Activated effector memory CD4-positive, alpha-beta T cell treated with Interleukin-2 at 50 U/mL for 16 hours (primary cell): ENCODE results near the gene JAKMIP1.

Experiments
- DNase-seq: peaks from one replicate; pipeline ENCODE4 v3.0.0-alpha.2; 2020

JAKMIP1 gene

DNA sequence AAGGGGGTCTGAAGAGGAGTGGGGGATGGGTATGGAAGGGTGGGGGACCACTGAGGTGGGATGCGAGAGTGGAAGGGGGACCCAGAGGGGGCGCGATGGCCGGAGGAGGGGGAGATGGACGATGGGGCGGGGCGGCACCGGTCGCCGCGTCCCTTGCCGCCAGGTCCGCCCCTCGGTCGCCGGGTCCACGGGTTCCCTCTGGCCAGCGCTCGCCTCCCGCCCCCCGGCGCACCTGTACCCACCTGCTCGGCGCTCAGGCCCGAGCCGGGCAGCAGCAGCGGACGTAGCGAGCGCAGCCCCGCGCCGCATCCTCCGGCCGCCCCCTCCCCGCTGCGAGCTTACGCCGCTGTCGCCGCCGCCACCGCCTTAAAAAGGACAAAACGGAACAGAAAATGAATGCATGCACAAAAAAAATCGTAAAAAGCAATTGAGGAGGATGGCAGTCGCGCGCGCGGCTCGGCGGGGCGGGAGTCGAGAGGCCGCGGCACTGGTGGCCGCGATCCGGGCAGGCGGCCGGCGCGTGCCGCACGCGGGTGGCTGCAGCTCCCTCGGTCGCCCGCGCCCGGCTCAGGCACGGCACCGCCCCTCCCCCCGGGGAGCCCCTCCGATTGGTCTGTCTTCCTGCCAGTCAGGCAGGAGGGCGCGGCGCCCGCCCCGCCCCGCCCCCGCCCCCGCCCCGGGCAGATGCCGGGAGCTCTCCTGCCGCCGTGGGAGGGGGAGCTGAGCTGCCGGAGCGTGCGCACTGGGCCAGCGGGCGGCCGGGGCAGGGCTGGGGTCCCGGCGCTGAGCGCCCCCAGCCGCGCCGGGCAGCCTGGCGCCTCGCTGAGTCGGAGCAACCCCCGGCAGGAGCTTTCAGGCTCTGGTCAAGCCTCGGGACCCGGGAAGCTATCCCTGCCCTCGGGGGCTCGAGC lies at the start of gene JAKMIP1:
TSS of gene JAKMIP1 (minus strand) at position 539 of the 911 bp plus-strand sequence. CDS start 87,699 bp downstream, outside the sequence.
- peak; percentile 88 for DNase-seq

DNA sequence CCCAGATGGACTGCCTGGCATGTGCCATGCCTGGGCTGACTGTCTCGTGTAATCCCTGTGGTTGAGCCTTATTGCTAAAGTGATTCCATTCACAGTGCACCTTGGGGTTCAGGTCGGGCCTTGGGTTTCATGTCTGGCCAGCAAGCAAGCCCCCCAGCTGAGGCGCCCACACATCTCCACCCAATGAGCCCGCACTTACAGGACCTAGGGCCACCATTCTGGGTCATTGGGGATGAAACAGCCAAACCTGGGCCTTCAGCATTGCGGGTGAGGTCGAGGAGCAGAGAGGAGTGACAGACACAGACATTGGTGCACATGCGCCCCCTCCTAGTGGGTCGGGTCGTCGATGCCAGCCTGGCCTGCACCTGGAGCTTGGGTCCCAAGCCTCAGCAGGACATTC lies 48.0 kb upstream of the JAKMIP1 start:
- DNase-seq = no peak

DNA sequence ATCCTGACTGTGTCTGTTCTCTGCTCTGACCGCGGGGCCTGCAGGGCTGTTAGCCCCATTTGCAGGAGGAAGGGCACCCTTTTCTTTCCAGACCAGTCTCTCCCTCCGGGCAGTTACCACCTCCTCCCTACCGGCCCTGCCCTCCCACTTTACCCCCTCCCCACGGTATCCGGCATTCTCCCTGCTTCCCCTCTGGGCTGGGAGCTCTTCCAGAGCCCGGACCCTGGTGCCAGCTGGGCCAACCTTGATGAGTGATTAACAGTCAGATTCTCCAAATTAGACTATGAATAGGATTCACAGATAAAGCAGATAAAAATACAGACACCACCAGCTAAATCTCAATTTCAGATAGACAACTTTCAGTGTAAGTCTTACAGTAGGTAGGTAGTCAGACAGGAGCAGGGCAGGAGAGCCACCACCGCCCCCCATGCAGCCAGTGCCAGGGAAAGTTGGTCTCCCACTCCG lies 45.9 kb upstream of the JAKMIP1 start:
- no peak for DNase-seq

DNA sequence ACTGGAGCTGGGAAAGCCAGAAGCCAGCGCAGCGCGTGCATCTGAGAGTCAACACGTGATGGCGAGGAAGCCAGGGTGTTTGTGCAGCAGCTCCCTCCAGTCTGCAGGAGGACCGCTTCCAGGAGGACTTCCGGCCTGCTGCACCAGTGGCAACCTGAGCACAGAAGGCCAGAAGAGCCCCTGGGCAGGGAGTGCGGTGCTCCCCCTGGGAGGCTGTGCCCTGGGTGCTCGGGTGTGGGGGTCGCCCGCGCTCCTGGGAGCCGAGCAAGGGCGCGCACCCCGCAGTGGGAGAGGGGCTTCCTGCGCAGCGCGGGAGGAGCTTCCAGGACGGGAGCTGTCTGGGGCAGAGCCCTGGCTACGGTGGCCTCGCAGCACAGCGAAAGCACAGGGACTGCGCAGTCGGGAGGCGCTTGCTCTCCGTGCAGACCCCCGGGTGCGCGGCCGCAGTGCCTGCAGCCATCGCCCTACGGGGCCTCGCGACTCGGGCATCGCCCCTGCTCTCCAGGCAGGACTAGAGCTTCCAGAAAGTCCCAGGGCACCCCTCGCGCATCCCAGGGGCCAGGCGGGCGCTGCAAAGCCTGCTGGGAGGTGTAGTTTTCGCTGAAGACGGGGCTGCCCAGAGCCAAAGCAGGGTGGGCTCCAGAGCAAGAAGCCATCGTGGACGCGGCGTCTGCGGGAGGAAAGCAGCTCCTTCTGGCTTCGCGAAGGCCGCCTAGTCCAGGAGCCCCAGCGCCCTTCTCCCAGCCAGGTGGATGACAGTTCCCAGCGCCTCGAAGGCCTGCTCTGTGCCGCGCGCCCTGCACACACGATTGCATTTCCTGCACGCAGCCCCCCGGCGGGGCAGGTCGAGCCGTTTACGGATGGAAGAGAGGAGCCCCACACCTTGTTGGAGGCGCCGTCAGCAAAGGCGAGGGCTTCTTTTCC lies 45.2 kb upstream of the JAKMIP1 start:
- no peak for DNase-seq

DNA sequence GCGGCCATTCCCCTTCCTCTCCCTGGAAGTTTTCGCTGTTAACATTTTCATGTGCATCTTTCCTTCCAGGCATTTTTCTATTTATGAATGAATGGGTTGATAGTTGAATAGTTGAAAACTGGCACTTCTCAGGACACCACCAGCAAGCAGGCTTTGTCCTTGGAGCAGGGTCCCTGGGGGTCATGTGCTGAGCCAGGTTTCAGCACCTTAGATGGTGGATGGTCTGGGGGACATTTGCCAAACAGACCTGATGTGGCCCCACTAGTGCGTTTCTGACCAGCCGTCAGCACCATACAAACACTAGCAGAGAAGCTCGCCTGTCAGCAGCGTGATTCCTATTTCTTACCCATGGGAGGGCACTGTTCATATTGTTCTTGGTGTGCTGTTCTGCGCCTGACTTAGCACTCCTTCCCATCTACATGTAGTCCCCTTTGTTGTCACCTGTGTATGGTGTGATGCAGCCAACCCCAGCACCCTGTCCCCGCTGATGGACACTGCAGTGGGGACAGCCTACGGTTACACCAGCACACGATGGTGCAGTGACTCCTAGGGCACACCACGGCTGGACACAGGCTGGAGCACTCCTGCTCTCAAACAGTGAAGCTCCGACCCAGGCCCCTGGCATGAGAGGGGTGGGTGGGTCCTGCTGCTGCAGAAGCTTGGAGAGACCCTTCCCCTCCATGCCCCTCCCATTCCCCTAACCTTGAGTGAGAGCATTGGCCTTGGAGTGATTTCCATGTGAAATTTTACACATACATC lies 42.1 kb upstream of the JAKMIP1 start:
- DNase-seq = no peak

DNA sequence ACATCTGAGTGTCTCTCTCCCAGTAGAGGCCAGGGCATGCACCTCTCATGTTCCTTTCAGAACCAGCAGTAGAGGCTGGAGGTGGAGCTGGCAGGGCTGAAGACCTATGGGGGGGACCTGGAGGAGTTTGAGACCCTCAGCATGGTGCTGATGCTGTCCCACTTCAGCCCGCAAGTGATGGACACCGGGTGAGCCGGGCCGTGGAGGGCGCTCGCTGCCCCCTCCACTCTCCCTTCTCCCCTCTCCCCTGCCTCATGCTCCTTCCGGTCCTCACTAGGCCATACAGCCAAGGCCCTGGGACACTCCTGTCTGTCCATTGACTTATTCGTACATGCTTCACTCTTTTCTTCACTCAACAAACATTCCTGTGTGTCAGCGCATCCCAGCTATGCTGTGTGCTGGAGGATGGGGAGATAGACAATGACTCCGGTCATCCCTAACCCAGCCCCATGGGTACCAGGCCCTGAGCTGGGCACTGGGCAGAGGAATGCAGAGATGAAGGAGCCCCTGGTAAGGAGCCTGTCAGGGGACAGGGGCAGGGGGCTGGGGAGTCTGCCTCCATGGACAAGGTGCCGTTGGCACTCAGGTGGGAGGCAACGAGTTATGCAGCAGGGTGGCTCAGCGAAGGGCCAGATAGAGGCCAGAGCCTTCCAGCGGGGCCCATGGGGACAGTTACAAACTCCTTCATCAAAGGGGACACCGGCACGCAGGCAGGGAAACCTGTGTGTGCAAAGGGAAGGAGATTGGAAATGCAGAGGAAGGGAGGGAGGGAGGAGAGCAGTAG lies 40.9 kb upstream of the JAKMIP1 start:
- no peak for DNase-seq

DNA sequence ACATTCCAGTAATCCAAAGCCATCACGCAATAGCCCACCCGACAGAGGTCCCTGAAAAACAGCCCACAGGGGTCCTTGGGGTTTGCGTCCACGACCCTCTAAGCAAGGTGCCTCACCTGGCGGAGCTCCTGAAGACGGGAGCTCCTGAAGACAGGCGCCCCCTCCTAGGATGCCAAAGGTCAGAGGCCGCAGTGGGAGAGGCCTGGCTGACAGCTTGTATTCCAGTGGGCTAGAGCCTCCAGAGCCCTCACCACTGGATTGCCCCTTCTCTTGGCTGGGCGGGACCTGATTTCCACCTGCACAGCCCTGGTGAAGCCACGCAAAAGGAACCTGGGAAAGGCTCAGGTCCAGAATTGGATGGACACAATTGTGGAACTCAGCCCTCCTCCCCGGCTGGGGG lies 39.6 kb upstream of the JAKMIP1 start:
- no peak for DNase-seq

DNA sequence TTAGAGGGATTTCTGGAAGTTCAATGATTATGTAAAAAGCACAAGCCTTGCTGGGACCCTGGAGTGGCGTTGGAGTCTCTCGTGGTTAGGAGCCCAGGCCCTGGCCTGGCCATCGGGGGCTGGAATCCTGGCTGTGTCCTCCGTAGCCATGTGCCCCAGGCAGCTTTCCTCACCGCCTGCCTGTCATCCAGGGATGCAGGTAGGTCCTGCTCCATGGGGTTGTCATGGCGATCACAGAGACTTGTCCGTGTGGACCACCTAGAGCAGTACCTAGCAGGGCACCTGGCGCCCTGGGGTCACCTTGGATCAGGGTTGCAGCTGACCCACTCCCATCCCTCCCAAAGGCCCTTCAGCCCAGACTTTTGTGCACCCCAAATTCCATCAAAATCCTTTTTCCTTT lies 39.1 kb upstream of the JAKMIP1 start:
- DNase-seq = no peak

DNA sequence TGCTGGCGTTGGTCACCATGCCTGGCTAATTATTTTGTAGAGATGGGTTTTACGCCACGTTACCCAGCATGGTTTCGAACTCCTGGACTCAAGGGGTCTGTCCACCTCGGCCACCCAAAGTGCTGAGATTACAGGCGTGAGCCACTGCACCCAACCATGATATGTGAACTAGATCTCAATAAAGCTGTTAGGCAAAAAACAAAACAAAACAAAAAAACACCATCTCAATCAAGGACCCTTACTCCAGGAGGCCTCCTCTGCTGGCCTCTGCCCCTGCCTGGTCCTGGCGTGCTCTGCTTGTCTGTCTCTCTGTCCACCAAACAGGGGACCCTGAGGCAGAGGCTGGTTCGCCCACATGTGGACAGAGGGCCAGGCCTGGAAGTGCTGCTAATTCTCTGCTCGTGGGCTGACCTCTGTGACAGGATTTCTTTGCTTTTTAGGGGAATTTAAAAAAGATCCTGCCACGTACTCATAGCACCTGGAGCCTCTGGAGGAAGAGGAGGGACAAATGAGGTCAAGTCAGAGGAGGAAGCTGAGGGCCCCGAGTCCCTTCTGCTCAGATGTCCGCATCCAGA lies 36.6 kb upstream of the JAKMIP1 start:
- DNase-seq = no peak

DNA sequence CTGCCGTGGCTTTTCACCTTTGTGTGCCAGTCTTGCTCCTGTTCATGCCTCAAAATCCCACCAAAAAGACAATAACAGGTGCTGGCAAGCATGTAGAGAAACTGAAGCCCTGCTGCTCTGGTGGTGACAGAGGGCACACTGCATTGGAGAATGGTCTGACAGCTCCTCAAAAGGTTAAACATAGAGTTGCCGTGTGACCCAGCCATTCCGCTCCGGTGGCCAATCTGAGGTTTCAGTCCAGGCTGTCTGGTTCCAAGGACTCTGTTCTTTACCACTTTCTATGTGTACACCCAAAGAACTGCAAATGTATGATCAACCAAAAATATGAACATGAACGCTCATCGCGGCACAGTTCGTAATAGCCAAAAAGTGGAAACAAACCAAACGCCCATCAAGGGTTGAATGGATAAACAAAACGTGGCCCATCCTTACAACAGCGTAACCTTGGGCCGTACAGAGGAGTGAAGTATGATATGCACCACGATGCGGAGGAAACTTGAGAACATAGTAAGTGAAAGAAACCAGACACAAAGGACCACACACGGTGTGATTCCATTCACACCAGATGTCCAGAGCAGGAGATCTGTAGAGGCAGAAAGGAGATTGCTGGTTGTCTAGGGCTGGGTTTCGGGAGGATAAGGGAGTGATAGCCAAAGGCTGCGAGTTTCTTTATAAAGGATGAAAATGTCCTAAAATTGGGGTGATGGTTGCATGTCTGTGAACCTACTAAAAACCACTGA lies 35.7 kb upstream of the JAKMIP1 start:
- no peak for DNase-seq

DNA sequence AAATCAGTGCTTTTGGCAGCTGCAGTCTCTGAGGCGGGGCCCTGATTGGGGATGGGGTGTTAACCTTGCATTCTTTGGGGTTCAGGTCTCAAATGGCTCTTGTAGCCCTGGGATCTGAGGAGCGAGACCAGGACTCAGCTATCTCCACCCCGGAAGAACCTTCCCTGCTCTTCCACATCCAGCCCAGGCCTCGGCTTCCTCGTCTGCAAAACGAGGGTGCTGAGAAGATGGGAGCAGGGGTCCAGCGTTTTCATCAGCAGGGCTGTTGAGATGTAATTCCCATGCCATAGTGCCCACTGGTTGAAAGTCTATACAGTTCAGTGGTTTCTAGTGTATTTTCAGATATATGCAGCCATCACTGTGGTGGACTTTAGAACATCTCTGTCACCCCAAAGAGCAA lies 34.7 kb upstream of the JAKMIP1 start:
- DNase-seq = no peak

DNA sequence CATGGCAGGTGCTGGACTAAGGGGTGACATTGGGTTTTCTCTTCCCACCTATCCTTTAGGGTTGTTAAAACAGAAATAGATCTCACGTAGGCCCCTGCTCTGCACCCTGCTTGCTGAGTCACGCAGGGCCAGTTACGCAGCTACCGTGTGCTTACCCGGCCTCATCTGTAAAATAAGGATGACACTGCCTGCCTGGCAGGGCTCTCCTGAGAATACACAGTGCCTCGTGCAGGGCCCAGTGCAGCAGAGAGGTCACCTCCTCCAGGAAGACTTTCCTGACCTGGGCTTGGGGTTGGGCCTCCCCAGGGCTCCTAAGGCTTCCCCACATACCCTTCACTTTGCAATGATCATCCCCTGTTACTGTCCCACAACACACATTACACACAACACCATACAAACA lies 33.6 kb upstream of the JAKMIP1 start:
- DNase-seq = no peak

DNA sequence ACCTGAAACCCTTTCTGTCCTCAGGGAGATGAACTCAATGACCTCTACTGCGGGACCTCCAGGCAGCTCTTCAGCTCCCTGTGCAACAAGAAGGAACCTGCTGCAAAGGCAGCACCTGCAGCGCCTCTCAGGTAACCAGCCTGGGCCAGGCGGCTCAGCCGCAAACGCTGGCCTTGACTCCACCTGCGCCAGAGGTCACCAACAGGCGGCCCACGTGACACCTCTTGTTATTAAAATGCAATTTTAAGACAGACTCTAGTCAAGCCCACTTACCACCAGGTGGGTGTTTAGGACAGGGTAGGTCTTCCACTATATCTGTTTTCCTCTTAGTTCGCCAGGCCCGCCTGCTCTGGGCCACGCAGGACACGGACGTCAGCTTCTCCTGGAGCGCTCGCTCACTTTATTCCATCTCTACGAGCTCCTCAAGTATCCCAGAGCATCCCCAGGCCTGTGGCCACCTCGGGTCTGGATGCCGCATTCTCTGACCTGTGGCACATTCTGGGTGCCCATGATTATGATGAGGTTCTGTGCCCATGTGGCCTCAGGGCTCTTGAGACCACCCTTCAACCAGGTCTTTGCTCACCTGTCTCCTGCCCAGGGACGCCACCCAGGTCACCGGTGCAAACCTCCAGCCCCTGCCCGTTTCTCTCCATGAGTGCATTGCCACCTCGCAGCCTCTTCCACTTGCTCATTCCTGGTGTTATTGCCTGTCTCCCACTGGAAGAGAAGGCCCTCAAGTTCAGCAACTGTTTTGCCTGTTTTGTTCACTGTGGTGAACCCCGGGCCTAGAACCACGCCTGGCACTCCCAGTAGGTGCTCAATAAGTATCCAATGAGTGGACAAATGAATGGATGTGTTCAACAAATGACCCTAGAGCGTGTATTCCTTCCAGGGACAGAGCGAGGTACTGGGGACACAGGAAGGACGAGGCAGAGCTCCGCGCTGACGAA lies 32.8 kb upstream of the JAKMIP1 start:
- no peak for DNase-seq

DNA sequence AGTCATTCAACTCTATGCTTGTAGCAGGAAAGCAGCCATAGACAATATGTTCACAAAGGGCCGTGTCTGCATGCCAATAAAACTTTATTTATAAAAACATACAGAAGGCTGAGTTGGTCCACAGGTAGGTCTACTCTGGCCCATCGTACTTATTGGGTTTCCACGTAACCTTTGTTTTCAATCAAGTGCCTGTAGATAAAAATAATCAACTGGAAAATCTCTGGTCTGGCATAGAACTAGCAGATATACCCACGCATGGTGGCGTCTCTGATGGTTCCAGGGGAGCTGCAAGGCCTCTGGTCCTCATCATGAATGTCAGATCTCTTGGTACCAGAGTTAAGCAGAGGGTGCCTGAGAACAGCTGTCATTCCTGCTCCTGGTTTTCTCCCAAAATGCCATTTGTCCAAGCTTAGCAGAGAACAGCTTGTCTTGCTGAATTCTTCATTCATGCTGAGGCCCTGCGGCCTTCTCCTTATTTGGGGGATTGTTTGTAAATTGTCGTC lies 31.4 kb upstream of the JAKMIP1 start:
- DNase-seq = no peak

DNA sequence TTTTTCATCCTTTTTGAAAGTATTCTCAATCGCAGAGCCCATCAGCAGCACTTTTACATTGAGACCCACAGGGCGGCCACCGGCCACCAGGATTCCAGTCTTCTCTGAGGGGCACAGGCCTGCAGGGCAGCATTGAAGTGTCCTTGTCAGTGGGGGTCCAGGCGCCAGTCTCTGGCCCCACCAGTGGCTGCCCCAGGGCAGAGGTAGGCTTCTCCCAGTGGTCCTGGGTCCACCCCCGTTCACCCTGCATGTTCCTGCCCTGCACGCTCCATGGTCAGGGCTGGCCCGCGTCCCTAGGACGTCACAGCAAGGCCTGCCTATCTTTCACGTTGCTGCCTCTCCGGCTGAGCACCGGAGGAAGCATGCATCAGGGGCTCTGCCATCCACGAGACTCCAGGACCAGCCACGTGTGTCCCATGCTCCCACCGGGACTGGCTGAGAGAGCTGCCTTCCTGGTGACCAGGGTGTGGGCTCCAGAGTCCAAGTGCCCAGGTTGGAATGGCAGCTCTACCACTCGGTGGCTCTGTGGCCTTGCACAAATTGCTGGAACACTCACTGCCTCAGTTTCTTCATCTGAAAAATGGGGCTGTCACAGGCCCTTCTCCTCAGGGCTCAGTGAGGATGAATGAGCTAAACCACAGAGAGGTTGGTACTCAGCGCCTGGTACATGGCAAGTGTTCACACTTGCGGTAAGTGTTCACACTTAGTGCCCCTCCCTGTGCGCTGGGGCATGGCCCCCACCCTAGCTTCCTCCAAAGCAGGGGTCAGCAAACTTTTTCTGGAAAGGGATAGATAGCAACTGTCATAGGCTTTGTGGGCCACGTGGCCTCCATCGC lies 30.7 kb upstream of the JAKMIP1 start:
- no peak for DNase-seq

DNA sequence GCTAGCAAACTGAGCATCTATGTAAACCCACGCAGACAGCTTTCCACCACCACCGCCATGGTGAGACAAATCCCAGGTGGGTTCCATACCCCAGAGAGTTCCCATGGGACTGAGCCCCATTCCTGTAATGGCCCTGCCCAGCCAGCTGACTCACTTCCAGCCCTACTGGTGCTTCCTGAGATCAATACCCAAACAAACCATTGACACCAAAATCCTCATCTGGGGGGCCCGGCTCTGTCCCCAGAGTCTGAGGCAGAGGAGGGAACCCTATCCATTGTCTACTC lies 30.1 kb upstream of the JAKMIP1 start:
- DNase-seq = no peak

DNA sequence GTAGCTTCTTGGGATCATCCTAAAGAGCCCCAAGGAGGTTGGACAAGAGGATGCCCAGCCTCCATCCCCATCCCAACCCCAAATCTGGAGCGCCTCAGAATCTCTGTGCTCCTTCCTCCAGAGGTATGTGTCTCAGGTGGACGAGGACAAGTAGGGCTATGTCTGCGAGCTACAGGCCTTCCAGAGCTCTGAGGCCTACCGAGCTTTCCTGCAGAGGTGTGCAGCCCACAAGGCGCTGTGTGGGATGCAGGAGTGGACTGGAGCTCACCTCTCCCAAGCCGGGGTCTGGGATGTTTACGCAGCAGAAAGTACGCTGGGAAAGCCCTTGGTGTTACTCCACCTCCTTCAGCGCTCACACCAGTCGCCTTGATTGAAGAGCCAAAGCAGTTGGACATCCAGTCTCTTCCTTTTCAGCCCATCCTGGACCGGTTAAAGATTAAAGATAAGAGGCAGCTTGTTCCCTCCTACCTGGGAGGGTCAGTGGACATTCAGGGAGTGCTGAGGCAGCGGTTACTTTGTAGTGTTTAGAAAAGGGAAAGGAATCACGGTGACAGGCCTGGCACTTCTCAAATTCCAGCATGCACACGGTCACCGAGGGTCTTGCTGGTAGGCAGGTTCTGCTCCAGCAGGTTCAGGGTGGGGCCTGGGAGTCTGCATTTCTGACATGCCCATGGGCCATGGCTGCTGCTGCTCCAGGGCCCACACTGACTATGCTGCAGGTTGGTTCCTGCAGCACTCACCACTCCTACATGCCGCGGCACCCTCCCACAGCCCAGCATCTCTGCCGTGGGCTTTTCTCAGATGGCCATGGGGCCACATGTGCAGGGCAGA lies 29.5 kb upstream of the JAKMIP1 start:
- DNase-seq = no peak

DNA sequence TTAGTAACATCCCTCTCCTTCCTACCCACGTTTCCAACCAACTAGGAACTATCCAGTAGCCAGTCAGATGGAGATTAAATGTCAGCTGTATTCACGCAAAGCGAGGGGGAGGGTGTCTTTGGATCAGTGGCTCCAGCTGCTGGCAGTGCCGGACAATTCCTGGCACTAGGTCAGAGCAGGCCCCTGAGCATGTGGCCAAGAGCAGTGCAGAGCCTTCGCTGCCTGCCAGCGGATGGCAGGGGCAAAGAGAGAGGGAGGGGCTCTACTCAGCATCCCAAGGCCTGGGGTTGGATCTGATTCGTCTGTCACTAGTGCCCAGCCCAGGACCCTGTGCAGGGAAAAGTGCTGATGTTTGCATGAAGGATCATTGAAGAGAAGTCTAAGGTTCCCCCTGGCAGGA lies 28.7 kb upstream of the JAKMIP1 start:
- DNase-seq = no peak
